ENCODE results near the gene TBC1D3.
"Not testable (repeated sequence)": the region's sequence is repeated elsewhere in the genome, so short reads cannot be mapped to it uniquely, and the experiment has no call there.

The TBC1D3 gene

GRCh38 chr17:38192455-38192854, at the start of gene TBC1D3:
TBC1D3 (minus strand) TSS chr17:38192555; CDS start chr17:38191029, 1,526 bp downstream.
- DNase-seq, result not testable (repeated sequence)

- DNase-seq, result not testable (repeated sequence)
Measured at GRCh38 chr17:38232790-38233189, 40.4 kb upstream of the TBC1D3 start.

GRCh38 chr17:38225844-38226495, 33.6 kb upstream of the TBC1D3 start:
- not testable (repeated sequence) for DNase-seq

DNA sequence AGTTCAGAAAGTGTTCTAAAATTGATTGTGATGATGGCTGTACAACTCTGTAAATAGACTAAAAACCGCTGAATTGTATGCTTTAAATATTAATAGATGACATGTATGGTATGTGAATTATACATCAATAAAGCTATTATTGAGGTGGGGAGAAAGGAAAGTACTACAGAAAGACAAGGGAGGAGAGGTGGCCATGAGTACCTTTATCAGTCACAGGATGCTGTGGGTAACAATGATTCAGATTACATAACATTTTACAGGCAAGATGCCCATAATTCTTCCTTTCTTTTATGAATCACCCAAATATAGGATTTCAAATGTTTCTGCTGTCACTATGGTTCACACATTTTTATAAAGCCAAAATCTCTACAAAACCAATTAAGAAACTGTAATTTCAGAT, 28.5 kb upstream of the TBC1D3 start:
- DNase-seq, result not testable (repeated sequence)

DNA sequence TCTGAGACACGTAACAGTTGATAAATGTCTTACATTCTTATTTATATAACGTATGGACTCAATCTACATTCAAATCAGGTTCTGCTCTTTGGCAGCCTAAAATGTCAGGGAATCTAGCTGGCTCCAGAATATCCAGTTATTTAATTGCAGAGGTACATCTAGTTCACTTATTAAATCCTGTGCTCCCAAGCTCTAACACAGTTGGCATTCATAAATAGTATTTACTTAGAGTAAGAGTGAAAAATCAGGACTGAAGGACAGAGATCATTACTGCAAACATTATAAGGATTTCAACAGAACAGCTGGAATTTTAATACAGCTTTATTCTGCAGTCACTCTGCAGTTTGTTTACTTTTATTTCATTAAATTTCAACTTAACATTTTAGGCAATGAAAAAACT, 7.9 kb upstream of the TBC1D3 start:
- not testable (repeated sequence) for DNase-seq

DNA sequence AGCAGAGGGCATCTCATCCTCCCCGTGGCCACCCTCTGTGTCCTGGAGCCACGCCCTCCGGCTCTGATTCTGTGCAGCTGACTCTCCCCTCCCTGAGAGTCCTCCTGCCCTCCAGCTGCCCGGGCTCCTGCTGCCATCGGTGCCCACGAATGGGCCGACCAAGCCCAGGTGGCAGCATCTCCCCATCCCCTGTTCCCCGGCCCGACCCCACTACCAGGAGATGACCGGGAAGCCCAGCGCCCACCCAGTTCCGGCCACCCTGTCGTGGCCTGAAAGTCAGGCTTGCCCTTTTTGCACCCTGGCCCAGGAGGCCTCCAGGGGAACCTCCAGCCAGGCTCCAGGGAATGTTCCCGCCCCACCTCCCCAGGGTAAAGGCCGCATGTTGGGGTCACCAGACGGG, 57.5 kb downstream of the TBC1D3 start:
- DNase-seq, result not testable (repeated sequence)

All from stimulated activated CD4-positive, alpha-beta T cell treated with anti-CD3 and anti-CD28 coated beads, Interleukin-4, amount 100 ng/mL, for 24 hours (primary cell).